SK-N-MC (cell line): ENCODE results near the gene CFAP74.

Experiments
- EZH2 ChIP-seq: fragments of 200-600 bp; sonication (generic); IDR thresholded peaks from one replicate; pipeline ENCODE4 v1.6.1; 2017; ENCODE audit warnings: antibody characterized with exemption
- POLR2AphosphoS5 ChIP-seq: IDR thresholded peaks from 2 replicates; pipeline ENCODE4 v1.6.1; 2012; ENCODE audit warnings: mild to moderate bottlenecking, low read depth, low read length, borderline replicate concordance

GRCh38 chr1:2052756-2053155 is 49.2 kb upstream of the CFAP74 start:
- TF ChIP-seq POLR2AphosphoS5 (no peak), EZH2 (no peak)
